ENCODE data around the gene UST.

GRCh38 chr6:148822819-148823218 lies 76.0 kb downstream of the UST start:
- no peak for TF ChIP-seq CTCF (conservative IDR thresholded peaks at IDR 0.05)
- TF ChIP-seq ZFX (IDR thresholded peaks at IDR 0.05) = no peak

Data from C4-2B (cell line).